Endothelial cell of umbilical vein (primary cell): Measurements from ENCODE around the gene USE1.

Experiments
- CTCF ChIP-seq, 2 donors: IDR thresholded peaks; 1 replicate in 1 of 2; 2 replicates in 1 of 2; pipeline ENCODE4 v1.5.1; 2011; ENCODE audit warnings: low read length in 2 of 2, mild to moderate bottlenecking in 2 of 2, moderate library complexity in 2 of 2, control low read depth in 1 of 2, inconsistent platforms in 1 of 2, low read depth in 1 of 2; ENCODE audit not compliant: insufficient read depth in 1 of 2; ENCODE audit errors: extremely low read depth in 1 of 2
- EZH2 ChIP-seq: IDR thresholded peaks from 2 replicates; pipeline ENCODE4 v1.6.1; 2012; ENCODE audit warnings: borderline replicate concordance, low read depth, mild to moderate bottlenecking, moderate library complexity, low read length, inconsistent platforms; ENCODE audit not compliant: severe bottlenecking
- FOS ChIP-seq: IDR thresholded peaks from 2 replicates; pipeline ENCODE4 v1.6.1; 2011; ENCODE audit warnings: mild to moderate bottlenecking, low read length, moderate library complexity, borderline replicate concordance; ENCODE audit not compliant: insufficient read depth
- POLR2A ChIP-seq: IDR thresholded peaks from 2 replicates; pipeline ENCODE4 v1.6.1; 2012; ENCODE audit warnings: low read depth, mild to moderate bottlenecking, control low read depth, low read length
- POLR2AphosphoS5 ChIP-seq: IDR thresholded peaks from 2 replicates; pipeline ENCODE4 v1.6.1; 2012; ENCODE audit warnings: low read depth, mild to moderate bottlenecking, control low read depth, low read length, moderate library complexity; ENCODE audit not compliant: insufficient read depth
- TF ChIP-seq, protein P1 (sequence below): IDR thresholded peaks from 2 replicates; pipeline ENCODE4 v1.6.1; 2011; ENCODE audit not compliant: insufficient read depth, insufficient read length

DNA sequence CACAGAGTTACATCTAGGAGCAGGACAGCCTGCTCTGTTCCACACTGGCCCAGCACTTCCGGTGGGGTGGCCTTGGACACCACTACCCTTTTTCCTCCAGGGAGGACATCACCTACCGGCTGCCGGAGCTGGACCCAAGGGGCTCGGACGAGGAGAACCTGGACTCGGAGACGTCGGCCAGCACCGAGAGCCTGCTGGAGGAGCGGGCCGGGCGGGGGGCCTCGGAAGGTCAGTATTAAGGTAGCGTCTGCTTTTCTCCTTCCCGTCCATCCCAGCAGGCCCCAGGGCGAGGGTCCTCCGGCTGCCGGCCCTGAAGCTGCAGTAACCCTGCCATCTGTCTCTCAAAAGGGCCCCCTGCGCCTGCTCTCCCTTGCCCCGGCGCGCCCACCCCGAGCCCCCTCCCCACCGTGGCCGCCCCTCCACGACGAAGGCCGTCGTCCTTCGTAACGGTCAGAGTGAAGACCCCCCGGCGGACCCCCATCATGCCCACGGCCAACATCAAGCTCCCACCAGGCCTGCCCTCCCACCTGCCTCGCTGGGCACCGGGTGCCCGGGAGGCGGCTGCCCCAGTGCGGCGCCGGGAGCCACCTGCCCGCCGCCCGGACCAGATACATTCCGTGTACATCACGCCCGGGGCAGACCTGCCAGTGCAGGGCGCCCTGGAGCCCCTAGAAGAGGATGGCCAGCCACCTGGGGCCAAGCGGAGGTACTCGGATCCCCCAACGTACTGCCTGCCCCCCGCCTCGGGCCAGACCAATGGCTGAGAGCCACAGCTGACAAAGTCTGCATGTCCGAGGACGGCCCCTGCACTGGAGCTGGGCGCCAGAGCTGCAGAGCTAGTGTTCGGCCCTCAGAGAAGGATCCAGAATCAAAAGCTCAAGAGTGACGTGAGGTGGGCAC lies 3.4 kb upstream of the USE1 start:
- TF ChIP-seq POLR2A, result no peak
- no peak for TF ChIP-seq CTCF (IDR thresholded peaks at IDR 0.05; ENCODE audit: extremely low read depth in 1 of 2, insufficient read depth in 1 of 2, low read depth in 1 of 2, low read length in 2 of 2)
- TF ChIP-seq, protein P1, sequence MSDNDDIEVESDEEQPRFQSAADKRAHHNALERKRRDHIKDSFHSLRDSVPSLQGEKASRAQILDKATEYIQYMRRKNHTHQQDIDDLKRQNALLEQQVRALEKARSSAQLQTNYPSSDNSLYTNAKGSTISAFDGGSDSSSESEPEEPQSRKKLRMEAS, result no peak
- no peak for TF ChIP-seq FOS
- no peak for TF ChIP-seq EZH2
- TF ChIP-seq POLR2AphosphoS5, result no peak
